T-helper 2 cell treated with Interferon-gamma antibody and Interleukin-4, amounts not matched to agents 100 ng/mL and 5 ng/mL, for 36 hours (primary cell): ENCODE measurements around the gene UNC93B1. TPM values are rescaled to one million over a fixed set of nuclear protein-coding genes. Genes with fewer than 3 reads are reported as not detected.
"Not testable (repeated sequence)": the region's sequence is repeated elsewhere in the genome, so short reads cannot be mapped to it uniquely, and the experiment has no call there.

Source experiments
- intact Hi-C: fragments of 100-400 bp; cut with micrococcal nuclease; formaldehyde crosslinking; loops from one replicate; pipeline ENCODE4 v1.15.1; 2023
- total RNA-seq: library from RNA; stranded (reverse); gene quantifications from 2 replicates; pipeline ENCODE4 v1.2.3, GENCODE V29; 2022

Gene UNC93B1
- total RNA-seq, 1 donor from 2014 or later, result 14.7 TPM

DNA sequence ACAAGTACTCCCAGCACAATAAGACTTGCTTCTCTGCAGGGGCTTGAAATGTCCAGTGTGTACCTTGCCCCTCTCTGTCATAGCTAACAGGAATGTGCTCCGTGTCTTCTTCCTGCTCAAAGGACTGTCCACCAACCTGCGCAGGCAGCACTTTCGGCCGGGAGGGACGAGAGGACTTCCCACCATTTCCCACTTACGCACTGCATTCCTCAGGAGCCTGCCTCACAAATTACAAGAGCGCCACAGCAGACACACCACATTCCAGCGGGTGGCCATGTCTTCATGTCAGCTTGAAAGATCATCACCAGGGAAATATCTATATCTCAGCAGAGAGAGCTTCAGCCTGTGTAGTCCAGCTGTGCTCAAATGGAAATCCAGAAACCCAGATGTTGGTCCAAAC lies 53.2 kb downstream of the UNC93B1 start:
- intact Hi-C loops, result not testable (repeated sequence)

DNA sequence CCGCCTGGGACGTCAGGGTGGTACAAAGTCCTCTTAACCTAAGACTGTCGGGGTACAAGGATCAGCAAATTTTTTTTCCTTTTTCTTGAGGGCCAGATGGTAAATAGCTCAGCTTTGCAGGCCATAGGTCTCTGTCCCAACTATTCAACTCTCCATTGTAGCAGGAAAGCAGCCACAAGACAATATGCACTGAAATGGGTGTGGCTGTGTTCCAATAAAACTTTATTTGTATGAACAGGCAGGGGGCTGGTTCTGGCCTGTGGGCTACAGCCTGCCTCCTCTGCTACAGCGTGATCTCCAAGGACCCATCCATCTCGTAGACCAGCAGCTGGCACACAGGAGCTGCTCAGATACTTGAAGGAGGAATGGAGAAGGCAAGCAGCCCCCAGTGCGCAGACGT lies 56.1 kb downstream of the UNC93B1 start:
- intact Hi-C loops, result not testable (repeated sequence)

DNA sequence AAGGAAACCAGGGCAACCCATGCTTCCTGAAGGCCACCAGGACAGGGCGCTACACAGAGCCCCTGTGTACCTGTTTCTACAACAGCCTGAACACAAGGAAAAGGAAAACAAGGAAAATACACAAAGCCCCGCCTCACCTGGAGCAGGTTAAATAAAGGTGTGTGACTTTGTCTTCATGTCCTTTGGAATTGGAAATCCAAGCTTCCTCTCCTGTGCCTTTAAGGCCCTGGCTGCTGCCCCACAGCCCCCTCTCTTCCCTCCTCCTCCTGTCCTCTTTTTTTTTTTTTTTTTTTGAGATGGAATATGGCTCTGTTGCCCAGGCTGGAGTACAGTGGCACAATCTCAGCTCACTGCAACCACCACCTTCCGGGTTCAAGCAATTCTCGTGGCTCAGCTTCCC lies 57.5 kb downstream of the UNC93B1 start:
- intact Hi-C loops, result not testable (repeated sequence)

DNA sequence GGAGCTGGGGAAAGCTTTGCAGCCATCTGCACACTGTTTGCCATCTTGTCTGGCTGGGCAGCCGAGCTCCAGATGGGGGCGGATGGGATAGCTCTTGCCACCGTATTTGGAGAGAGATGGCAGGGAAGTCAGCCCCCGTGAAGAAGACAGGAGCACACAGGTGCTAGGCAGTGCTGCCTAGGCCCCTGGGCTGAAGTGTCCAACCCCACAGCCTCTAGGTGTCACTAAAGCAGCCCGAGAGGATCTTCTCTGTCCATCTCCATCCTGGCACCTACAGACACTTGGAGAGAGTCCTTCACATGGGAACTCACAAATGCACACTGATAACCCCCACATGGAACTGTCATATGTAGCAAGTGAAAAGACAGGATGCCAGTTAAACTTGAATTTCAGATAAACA lies 60.5 kb downstream of the UNC93B1 start:
- intact Hi-C loops, result not testable (repeated sequence)

Other genes starting within 250 kb of the UNC93B1 start
- not detected in 2 replicates for gene ALDH3B1, start 6.2 kb upstream of the UNC93B1 start, total RNA-seq
- gene NDUFS8, start 26.6 kb upstream of the UNC93B1 start, total RNA-seq, result 123 TPM in 2 replicates
- gene TCIRG1, start 34.9 kb upstream of the UNC93B1 start, total RNA-seq, result 230 and 235 TPM in 2 replicates
- gene CHKA, start 117.3 kb upstream of the UNC93B1 start, total RNA-seq, result 10.7 and 12.7 TPM in 2 replicates
- gene KMT5B, start 209.2 kb upstream of the UNC93B1 start, total RNA-seq, result 26.1 and 31.5 TPM in 2 replicates